PC-9 (cell line): ENCODE data around the gene DAPK2. TPM values are rescaled to one million over a fixed set of nuclear protein-coding genes. Genes with fewer than 3 reads are reported as not detected.

Experiments used
- BruUV-seq: library from RNA; stranded (reverse); fragments of 400-500 nt; replicated peaks from 2 replicates; lab custom pipeline; 2021; lab: Mats Ljungman, UMichigan
- CTCF ChIA-PET: fragments of 300-600 bp; sonication (Branson Sonifier 250); formaldehyde crosslinking; loops from one replicate; lab custom pipeline; 2022; ENCODE audit warnings: antibody characterized with exemption; lab: Charles Lee
- POLR2A ChIA-PET: fragments of 300-600 bp; sonication (Branson Sonifier 250); formaldehyde crosslinking; loops from one replicate; lab custom pipeline; 2022; ENCODE audit warnings: antibody characterized with exemption; ENCODE audit not compliant: unreplicated experiment; lab: Charles Lee
- DNase-seq, 2 experiments: peaks; one replicate each; pipeline versions ENCODE4 v3.0.0 to v3.0.0-alpha.2; 2015 to 2022; ENCODE audit warnings: mixed read lengths in 1 of 2
- H2AFZ ChIP-seq: fragments of 200-600 bp; sonication (generic); 2 replicates; pipeline ENCODE4 v1.8.1; 2017; ENCODE audit warnings: antibody characterized with exemption
- H3F3A ChIP-seq: fragments of 200-600 bp; sonication (generic); 2 replicates; pipeline ENCODE4 v1.8.1; 2017; ENCODE audit warnings: antibody characterized with exemption, mild to moderate bottlenecking, low read depth; ENCODE audit not compliant: insufficient read depth
- H3K27ac ChIP-seq: fragments of 200-600 bp; sonication (generic); 2 replicates; pipeline ENCODE4 v1.6.1; 2016; ENCODE audit warnings: mixed run types
- H3K27me3 ChIP-seq: fragments of 200-600 bp; sonication (generic); 2 replicates; pipeline ENCODE4 v1.6.1; 2016; ENCODE audit warnings: low read depth, mixed run types; ENCODE audit not compliant: insufficient read depth
- H3K36me3 ChIP-seq: fragments of 200-600 bp; sonication (generic); 2 replicates; pipeline ENCODE4 v1.6.1; 2016; ENCODE audit warnings: low read depth, mixed run types
- H3K4me1 ChIP-seq: fragments of 200-600 bp; sonication (generic); replicated peaks from 2 replicates; pipeline ENCODE4 v1.6.1; 2016; ENCODE audit warnings: mixed run types; ENCODE audit not compliant: insufficient read depth
- H3K4me2 ChIP-seq: fragments of 200-600 bp; sonication (generic); 2 replicates; pipeline ENCODE4 v1.6.1; 2017; ENCODE audit warnings: mixed run types
- H3K4me3 ChIP-seq: fragments of 200-600 bp; sonication (generic); 2 replicates; pipeline ENCODE4 v1.6.1; 2016; ENCODE audit warnings: mixed run types
- H3K79me2 ChIP-seq: fragments of 200-600 bp; sonication (generic); 2 replicates; pipeline ENCODE4 v1.6.1; 2017; ENCODE audit warnings: low read depth, mixed run types
- H3K9me2 ChIP-seq: fragments of 200-600 bp; sonication (generic); 2 replicates; pipeline ENCODE4 v1.8.1; 2017; ENCODE audit warnings: mild to moderate bottlenecking; ENCODE audit not compliant: insufficient read depth
- H3K9me3 ChIP-seq: fragments of 200-600 bp; sonication (generic); 2 replicates; pipeline ENCODE4 v1.8.1; 2016; ENCODE audit warnings: low read depth; ENCODE audit not compliant: insufficient read depth
- H4K20me1 ChIP-seq: fragments of 200-600 bp; sonication (generic); 2 replicates; pipeline ENCODE4 v1.8.1; 2017; ENCODE audit not compliant: insufficient read depth
- CTCF ChIP-seq: fragments of 200-600 bp; sonication (generic); conservative IDR thresholded peaks from 2 replicates; pipeline ENCODE4 v1.6.1; 2017; ENCODE audit warnings: mixed run types, antibody characterized with exemption, mild to moderate bottlenecking, moderate library complexity
- EZH2 ChIP-seq: fragments of 200-600 bp; sonication (generic); IDR thresholded peaks from 2 replicates; pipeline ENCODE4 v1.8.0; 2017; ENCODE audit warnings: antibody characterized with exemption, low read depth
- intact Hi-C: fragments of 100-400 bp; cut with micrococcal nuclease; formaldehyde crosslinking; loops from one replicate; pipeline ENCODE4 v1.10.0; 2022; ENCODE audit not compliant: unreplicated experiment
- total RNA-seq: library from RNA; stranded (reverse); gene quantifications from 2 replicates; pipeline ENCODE4 v1.2.3, GENCODE V29; 2021

The DAPK2 gene
- total RNA-seq, 1 experiment from 2014 or later: 11.0 TPM

GRCh38 chr15:64052925-64053491 is 6.7 kb upstream of the DAPK2 start:
- H3K9me2 ChIP-seq: no peaks in the 10 kb centered on the region
- no peaks in the 10 kb centered on the region for H4K20me1 ChIP-seq
- H3K4me1 ChIP-seq: peaks cover 7% of the 10 kb centered on the region; the same call in 1 of the 2 replicates
- H3F3A ChIP-seq: no peaks in the 10 kb centered on the region
- no peaks in the 10 kb centered on the region for H3K27me3 ChIP-seq
- TF ChIP-seq CTCF (no peak), EZH2 (no peak)
- BruUV-seq: no TSS peak
- POLR2A ChIA-PET: no interaction called here
- DNase-seq: no peak
- H3K27ac ChIP-seq: no peak overlapping the region
- no peaks in the 10 kb centered on the region for H3K9me3 ChIP-seq
- H2AFZ ChIP-seq: no peak overlapping the region
- H3K4me2 ChIP-seq: no peak overlapping the region
- no peak overlapping the region for H3K4me3 ChIP-seq
- H3K79me2 ChIP-seq: no peaks in the 10 kb centered on the region
- intact Hi-C loops: no loop called here
- no peaks in the 10 kb centered on the region for H3K36me3 ChIP-seq
- CTCF ChIA-PET: no interaction called here

- no peak overlapping the region for H3K27ac ChIP-seq
- H3K27me3 ChIP-seq: no peaks in the 10 kb centered on the region
- peaks cover 7% of the 10 kb centered on the region; the same call in 1 of the 2 replicates for H3K4me1 ChIP-seq
- intact Hi-C loops: no loop called here
- H4K20me1 ChIP-seq: no peaks in the 10 kb centered on the region
- no peaks in the 10 kb centered on the region for H3K36me3 ChIP-seq
- no peaks in the 10 kb centered on the region for H3K79me2 ChIP-seq
- H3K9me3 ChIP-seq: no peaks in the 10 kb centered on the region
- no peak for TF ChIP-seq CTCF
- no peak for TF ChIP-seq EZH2
- no peaks in the 10 kb centered on the region for H3K9me2 ChIP-seq
- no peak overlapping the region for H3K4me3 ChIP-seq
- H3K4me2 ChIP-seq: no peak overlapping the region
- CTCF ChIA-PET: no interaction called here
- no TSS peak for BruUV-seq
- H2AFZ ChIP-seq: no peak overlapping the region
- DNase-seq: no peak
- H3F3A ChIP-seq: no peaks in the 10 kb centered on the region
- POLR2A ChIA-PET: no interaction called here
These were observed 5.3 kb upstream of the DAPK2 start for GRCh38 chr15:64051407-64052259.

- peaks cover 7% of the 10 kb centered on the region; the same call in 1 of the 2 replicates for H3K4me1 ChIP-seq
- H2AFZ ChIP-seq: no peak overlapping the region
- no peaks in the 10 kb centered on the region for H3K9me3 ChIP-seq
- no peaks in the 10 kb centered on the region for H3K36me3 ChIP-seq
- no peaks in the 10 kb centered on the region for H4K20me1 ChIP-seq
- no peaks in the 10 kb centered on the region for H3K9me2 ChIP-seq
- POLR2A ChIA-PET: no interaction called here
- no peak overlapping the region for H3K4me3 ChIP-seq
- DNase-seq: no peak
- no peak overlapping the region for H3K27ac ChIP-seq
- TF ChIP-seq EZH2 (no peak), CTCF (no peak)
- no peaks in the 10 kb centered on the region for H3F3A ChIP-seq
- CTCF ChIA-PET: no interaction called here
- no TSS peak for BruUV-seq
- H3K4me2 ChIP-seq: no peak overlapping the region
- no peaks in the 10 kb centered on the region for H3K27me3 ChIP-seq
- intact Hi-C loops: no loop called here
- H3K79me2 ChIP-seq: no peaks in the 10 kb centered on the region
These were observed 4.8 kb upstream of the DAPK2 start for GRCh38 chr15:64051093-64051402.
